Stomach (tissue), 4 donors: ENCODE measurements around the gene TEX29.

Experiments
- EP300 ChIP-seq: sonication (generic); formaldehyde crosslinking; IDR thresholded peaks from one replicate; pipeline ENCODE4 v1.6.1; 2017; ENCODE audit warnings: antibody characterized with exemption
- POLR2A ChIP-seq, 4 donors: fragments of 450-650 bp; IDR thresholded peaks; one replicate each; pipeline ENCODE4 v1.6.1; 2016; ENCODE audit warnings: antibody characterized with exemption in 4 of 4, control low read depth in 2 of 4, mild to moderate bottlenecking in 1 of 4, moderate library complexity in 1 of 4
- POLR2AphosphoS5 ChIP-seq, 3 donors: sonication (generic); formaldehyde crosslinking; IDR thresholded peaks; one replicate each; pipeline ENCODE4 v1.6.1; 2016; ENCODE audit warnings: antibody characterized with exemption in 3 of 3
- TF ChIP-seq, protein P1 (sequence below), 7 experiments: fragments of 450-650 bp in 4 of 7; fragments of 200-600 bp in 3 of 7; sonication (generic) in 3 of 7; IDR thresholded peaks; one replicate each; pipeline ENCODE4 v1.5.1; 2016 to 2019; ENCODE audit warnings: antibody characterized with exemption in 7 of 7, control low read depth in 2 of 7, mild to moderate bottlenecking in 1 of 7

DNA sequence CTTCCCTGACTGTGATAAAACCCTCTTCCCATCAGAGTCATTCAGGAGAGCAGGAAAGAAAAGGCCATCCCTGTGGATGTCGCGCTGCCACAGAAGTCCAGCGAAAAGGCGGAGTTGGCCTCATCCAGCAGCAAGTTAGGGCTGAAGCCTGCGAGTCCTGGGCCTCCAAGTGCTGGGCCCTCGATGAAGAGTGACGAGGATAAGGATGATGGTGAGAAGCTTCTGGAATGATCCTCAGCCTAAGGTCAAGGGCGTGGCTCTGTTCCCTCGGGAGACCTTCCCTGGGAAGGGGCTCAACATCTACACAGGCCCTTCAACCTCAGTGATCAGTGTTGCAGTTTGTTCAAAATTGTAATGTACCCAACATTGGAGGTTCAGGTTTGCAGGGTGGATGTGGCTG lies 22.3 kb downstream of the TEX29 start:
- TF ChIP-seq, protein P1, sequence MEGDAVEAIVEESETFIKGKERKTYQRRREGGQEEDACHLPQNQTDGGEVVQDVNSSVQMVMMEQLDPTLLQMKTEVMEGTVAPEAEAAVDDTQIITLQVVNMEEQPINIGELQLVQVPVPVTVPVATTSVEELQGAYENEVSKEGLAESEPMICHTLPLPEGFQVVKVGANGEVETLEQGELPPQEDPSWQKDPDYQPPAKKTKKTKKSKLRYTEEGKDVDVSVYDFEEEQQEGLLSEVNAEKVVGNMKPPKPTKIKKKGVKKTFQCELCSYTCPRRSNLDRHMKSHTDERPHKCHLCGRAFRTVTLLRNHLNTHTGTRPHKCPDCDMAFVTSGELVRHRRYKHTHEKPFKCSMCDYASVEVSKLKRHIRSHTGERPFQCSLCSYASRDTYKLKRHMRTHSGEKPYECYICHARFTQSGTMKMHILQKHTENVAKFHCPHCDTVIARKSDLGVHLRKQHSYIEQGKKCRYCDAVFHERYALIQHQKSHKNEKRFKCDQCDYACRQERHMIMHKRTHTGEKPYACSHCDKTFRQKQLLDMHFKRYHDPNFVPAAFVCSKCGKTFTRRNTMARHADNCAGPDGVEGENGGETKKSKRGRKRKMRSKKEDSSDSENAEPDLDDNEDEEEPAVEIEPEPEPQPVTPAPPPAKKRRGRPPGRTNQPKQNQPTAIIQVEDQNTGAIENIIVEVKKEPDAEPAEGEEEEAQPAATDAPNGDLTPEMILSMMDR (IDR thresholded peaks at IDR 0.05) = no peak
- TF ChIP-seq POLR2AphosphoS5 (IDR thresholded peaks at IDR 0.05) = no peak
- no peak for TF ChIP-seq POLR2A (IDR thresholded peaks at IDR 0.05)
- no peak for TF ChIP-seq EP300
